Measurements from ENCODE around the gene FIZ1. TPM values are rescaled to one million over a fixed set of nuclear protein-coding genes. Genes with fewer than 3 reads are reported as not detected.

The FIZ1 gene
- total and polyA plus RNA-seq, 2 of the 4 experiments (the other 2 are of a cell fraction) = 1.3 to 5.9 TPM

DNA sequence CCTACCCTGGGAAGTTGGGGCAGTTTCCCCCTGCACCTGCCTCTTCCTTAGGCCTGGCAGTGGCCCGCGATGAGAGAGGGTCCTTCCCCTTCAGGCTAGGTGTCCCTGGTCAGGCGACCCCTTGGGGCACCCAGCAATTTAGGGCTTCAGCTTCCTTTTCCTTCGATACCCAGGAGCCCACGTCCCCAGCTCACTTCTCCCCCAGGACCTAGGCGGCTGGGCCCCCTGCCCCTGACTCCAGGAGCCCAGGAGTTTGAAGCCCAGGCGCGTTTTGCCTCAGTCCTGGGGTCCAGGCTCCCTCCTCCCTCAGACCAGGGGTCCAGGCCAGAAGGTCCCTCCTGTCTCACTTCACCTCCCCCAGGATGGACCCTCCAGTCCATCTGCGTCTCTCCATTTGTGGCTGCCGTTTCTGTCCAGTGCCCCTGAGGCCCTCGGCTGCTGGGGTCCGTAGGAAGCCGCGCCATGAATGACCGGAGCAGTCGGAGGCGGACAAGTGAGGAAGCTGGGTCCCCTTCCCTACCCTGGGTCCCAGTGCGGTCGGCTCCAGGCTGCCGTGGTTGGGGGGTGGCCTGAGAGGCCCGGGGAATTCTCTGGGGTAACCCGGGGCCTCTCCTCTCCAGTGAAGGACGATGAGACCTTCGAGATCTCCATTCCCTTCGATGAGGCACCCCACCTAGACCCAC, 49.4 kb upstream of the FIZ1 start:
- ATAC-seq (ENCODE audit: low read depth) (no peak), DNase-seq (no peak)
- intact Hi-C loops (cut with micrococcal nuclease) = no loop called here
- peak overlapping the region; percentile 86 for H3K4me3 ChIP-seq (ENCODE audit: insufficient read depth, low read depth, low read length)
- dilution Hi-C loops (cut with HindIII; ENCODE audit: low sequenced_read_pairs, unreplicated experiment) = no loop called here
- CTCF ChIA-PET = no interaction called here
- H4K5ac ChIP-seq (ENCODE audit: low read depth, low read length) = peak overlapping the region; percentile 88
- no TSS peak for BruUV-seq (replicated peaks)
- no peaks in the 10 kb centered on the region for H4K20me1 ChIP-seq (ENCODE audit: insufficient read depth, low read length)
- H2BK15ac ChIP-seq (ENCODE audit: low read depth, low read length) = 0 out of 3 replicates have a peak overlapping the region, but pooled peaks have one; percentile 59
- H2AFZ ChIP-seq (replicated peaks; ENCODE audit: low read length, poor library complexity) = peak overlapping the region; percentile 95
- no peak overlapping the region for H2BK120ac ChIP-seq (ENCODE audit: low read depth, low read length)
- H3K27ac ChIP-seq (ENCODE audit: insufficient read depth, low read length) = peak overlapping the region; percentile 97
- H3K9me1 ChIP-seq (ENCODE audit: insufficient read depth, low read length) = no peaks in the 10 kb centered on the region
- WGBS, 2 experiments (ENCODE audit: extremely low coverage in 2 of 2, insufficient read length in 1 of 2) = 15% methylated on average over 5 of the region's 25 CpGs; no CpG with 5 or more reads in 1 of the 2 experiments
- peak overlapping the region; percentile 99 for H3K4me2 ChIP-seq (ENCODE audit: low read depth, low read length)
- peak overlapping the region; percentile 94 for H3K14ac ChIP-seq (replicated peaks; ENCODE audit: low read depth, low read length)
- no peaks in the 10 kb centered on the region for H3K27me3 ChIP-seq (ENCODE audit: control insufficient read depth, insufficient read depth, low read length)
- H3K56ac ChIP-seq (ENCODE audit: extremely low read depth, insufficient read depth, low read length) = peak overlapping the region; percentile 60; the same call in 1 of the 2 replicates
- H4K91ac ChIP-seq (ENCODE audit: insufficient read depth, low read depth, low read length) = peak overlapping the region; percentile 85
- peak overlapping the region; percentile 95 for H3K9ac ChIP-seq (ENCODE audit: low read depth, low read length)
- H3K36me3 ChIP-seq (ENCODE audit: control insufficient read depth, insufficient read depth, low read length) = peaks cover 19% of the 10 kb centered on the region
- H3K4ac ChIP-seq (ENCODE audit: low read depth, low read length) = peak overlapping the region; percentile 92
- H3K23ac ChIP-seq (ENCODE audit: low read depth, low read length) = peak overlapping the region; percentile 94; the same call in 1 of the 2 replicates
- H3K9me3 ChIP-seq (ENCODE audit: control insufficient read depth, insufficient read depth, low read length) = no peaks in the 10 kb centered on the region
- peaks cover 18 to 45% of the 10 kb centered on the region in 2 experiments for H3K79me1 ChIP-seq (ENCODE audit: low read depth in 1 of 2, low read length in 2 of 2)
- H2BK5ac ChIP-seq (ENCODE audit: low read depth, low read length, poor library complexity, severe bottlenecking) = peak overlapping the region; percentile 94
- H2AK5ac ChIP-seq (ENCODE audit: low read depth, low read length) = peak overlapping the region; percentile 98
- peaks cover 8% of the 10 kb centered on the region for H3K4me1 ChIP-seq (ENCODE audit: control insufficient read depth, insufficient read depth, low read length)
- in situ Hi-C loops (cut with MboI; ENCODE audit: low sequenced_read_pairs) = loop anchor here (25.0 kb wide), 2 partner anchors 361 to 536 kb away; partner anchors contain the start of genes BRSK1, HSPBP1 and PPP1R12C
- H2BK20ac ChIP-seq (ENCODE audit: low read depth, low read length) = no peak overlapping the region; the same call in 1 of the 2 replicates
- POLR2A ChIA-PET (ENCODE audit: unreplicated experiment) = interaction anchor here (0.6 kb wide), 1 partner anchor 33 kb away, joined by 12 read pairs; no protein-coding TSS in a partner anchor
- no peak for TF ChIP-seq MXI1 (IDR thresholded peaks at IDR 0.05; ENCODE audit: borderline replicate concordance, low read depth, low read length)
- TF ChIP-seq NFE2L2 (IDR thresholded peaks at IDR 0.05; ENCODE audit: low read depth, low read length) = no peak
- TF ChIP-seq FOS (IDR thresholded peaks at IDR 0.05; ENCODE audit: low read depth, low read length) = no peak
- TF ChIP-seq, protein P1, sequence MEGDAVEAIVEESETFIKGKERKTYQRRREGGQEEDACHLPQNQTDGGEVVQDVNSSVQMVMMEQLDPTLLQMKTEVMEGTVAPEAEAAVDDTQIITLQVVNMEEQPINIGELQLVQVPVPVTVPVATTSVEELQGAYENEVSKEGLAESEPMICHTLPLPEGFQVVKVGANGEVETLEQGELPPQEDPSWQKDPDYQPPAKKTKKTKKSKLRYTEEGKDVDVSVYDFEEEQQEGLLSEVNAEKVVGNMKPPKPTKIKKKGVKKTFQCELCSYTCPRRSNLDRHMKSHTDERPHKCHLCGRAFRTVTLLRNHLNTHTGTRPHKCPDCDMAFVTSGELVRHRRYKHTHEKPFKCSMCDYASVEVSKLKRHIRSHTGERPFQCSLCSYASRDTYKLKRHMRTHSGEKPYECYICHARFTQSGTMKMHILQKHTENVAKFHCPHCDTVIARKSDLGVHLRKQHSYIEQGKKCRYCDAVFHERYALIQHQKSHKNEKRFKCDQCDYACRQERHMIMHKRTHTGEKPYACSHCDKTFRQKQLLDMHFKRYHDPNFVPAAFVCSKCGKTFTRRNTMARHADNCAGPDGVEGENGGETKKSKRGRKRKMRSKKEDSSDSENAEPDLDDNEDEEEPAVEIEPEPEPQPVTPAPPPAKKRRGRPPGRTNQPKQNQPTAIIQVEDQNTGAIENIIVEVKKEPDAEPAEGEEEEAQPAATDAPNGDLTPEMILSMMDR (conservative IDR thresholded peaks at IDR 0.05; ENCODE audit: low read depth, low read length) = no peak
- no peak for TF ChIP-seq RFX5 (IDR thresholded peaks at IDR 0.05; ENCODE audit: low read depth, low read length)
- TF ChIP-seq SMC3 (IDR thresholded peaks at IDR 0.05; ENCODE audit: low read depth, low read length) = no peak
- peak overlapping the region; percentile 100 for H2AK9ac ChIP-seq (replicated peaks; ENCODE audit: low read depth, low read length, poor library complexity)
- peak overlapping the region; percentile 55; the same call in 1 of the 2 replicates for H3K18ac ChIP-seq (ENCODE audit: low read depth, low read length)
- H4K8ac ChIP-seq (ENCODE audit: low read depth in 2 of 2, low read length in 2 of 2) = peak overlapping the region; percentile 92 to 100
